GM19438 (cell line): ENCODE data around the gene GNAT3.

Source experiments
- ATAC-seq: cut with Tn5 transposase; IDR thresholded peaks from one replicate; pipeline ENCODE4 v1.9.1; 2021; ENCODE audit warnings: low read depth; ENCODE audit not compliant: unreplicated experiment

The GNAT3 gene

GRCh38 chr7:80511964-80512363 is at the start of gene GNAT3:
GNAT3 (minus strand) TSS chr7:80512064; CDS start chr7:80511926, 138 bp downstream.
- no peak for ATAC-seq

DNA sequence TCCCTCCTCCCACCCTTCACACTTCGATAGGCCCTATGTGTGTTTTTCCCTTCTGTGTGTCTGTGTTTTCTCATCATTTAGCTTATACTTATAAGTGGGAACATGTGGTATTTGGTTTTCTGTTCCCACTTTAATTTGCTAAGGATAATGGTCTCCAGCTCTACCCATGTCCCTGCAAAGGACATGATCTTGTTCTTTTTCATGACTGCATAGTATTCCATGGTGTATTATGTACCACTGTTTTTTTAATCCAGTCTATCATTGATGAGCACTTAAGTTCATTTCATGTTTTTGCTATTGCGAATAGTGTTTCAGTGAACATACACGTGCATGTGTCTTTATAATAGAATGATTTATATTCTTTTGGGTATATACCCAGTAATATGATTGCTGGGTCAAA is 46.3 kb upstream of the GNAT3 start:
- ATAC-seq: no peak

DNA sequence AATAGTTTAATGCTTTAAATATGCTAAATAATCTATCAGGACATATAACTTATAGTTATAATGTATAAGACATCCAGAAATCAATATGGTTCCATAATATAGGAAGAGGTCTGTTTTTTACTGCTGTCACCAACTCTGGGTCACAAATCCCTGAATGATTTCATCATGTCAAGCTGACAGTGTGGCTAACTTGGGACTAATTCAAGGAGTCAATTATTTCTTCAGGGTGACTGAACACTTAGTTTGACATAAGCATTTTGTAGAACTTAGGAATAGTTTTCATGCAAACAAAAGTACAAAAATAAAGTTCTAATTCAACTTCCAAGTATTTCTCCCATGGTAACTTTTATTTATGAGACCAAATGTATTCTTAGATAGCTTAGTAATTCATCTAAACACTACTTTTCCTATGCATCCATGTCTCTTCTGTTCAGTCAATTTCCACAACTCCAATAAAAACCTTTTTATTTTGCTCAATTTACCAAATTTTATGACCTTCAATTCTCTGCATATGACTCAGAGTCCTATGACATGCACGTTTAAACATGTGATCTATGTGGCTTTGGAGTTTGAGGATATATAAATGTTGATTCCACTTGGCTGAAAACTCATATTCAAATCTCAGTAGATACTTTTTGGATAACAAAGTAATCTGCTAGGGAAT is 40.3 kb upstream of the GNAT3 start:
- no peak for ATAC-seq

DNA sequence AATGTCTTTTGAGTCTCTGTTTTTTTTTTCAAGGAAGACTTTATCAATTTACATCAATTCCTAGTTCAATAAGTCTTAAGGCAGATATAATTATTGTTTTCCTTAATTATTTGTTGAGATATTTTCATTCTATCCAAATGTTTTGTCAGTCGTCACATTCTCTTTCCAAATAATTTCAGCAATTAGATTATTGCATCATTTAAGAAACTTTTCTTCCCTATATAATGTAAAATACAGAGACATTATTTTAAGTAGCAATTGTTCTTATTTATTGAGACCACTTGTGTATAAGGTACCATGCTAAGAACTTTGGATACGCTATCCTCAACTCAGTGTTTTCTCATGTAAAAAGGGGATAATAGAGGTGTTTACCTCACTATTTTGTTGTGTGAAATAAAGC is 38.1 kb upstream of the GNAT3 start:
- no peak for ATAC-seq

GRCh38 chr7:80548840-80549530 is 37.1 kb upstream of the GNAT3 start:
- no peak for ATAC-seq

DNA sequence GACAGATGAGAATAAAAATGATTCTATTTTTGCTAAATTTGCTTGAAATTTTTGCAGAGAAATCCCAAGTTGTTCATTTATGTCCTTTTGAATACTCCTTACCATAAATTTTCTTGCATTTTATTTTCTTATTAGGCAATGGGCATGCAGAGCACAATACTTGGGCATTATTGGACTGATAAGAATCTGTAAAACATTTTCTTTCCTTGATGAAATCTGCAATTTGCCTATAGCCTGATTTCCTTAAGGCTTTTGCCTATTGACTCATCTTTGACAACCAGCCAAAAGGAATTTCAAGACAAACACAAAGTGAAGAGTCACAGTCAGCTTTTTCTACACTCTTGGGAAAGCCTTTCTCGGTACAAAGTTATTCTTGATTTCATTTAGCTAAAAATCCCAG is 30.5 kb upstream of the GNAT3 start:
- ATAC-seq: no peak

DNA sequence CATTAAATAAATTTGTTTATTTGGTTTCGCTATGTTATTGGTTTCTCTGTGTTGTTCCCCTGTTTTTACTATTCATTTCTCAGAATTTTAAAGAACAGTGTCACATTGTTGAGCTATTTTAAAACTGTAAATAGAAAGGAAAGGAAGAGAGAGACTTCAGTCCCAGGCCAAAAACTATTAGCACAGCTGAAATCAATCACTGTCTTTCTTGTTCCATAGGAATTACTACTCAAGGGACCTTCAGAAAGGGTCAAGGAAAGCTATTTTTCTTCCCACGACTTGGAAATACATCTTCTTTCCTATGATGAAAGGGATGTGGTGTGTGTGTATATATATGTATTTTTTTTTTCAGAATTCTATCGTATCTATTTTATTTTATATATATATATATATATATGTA is 29.0 kb upstream of the GNAT3 start:
- ATAC-seq: no peak

GRCh38 chr7:80537091-80537490 is 25.2 kb upstream of the GNAT3 start:
- ATAC-seq: no peak

- no peak for ATAC-seq
Observed at GRCh38 chr7:80536426-80536825, 24.6 kb upstream of the GNAT3 start.

DNA sequence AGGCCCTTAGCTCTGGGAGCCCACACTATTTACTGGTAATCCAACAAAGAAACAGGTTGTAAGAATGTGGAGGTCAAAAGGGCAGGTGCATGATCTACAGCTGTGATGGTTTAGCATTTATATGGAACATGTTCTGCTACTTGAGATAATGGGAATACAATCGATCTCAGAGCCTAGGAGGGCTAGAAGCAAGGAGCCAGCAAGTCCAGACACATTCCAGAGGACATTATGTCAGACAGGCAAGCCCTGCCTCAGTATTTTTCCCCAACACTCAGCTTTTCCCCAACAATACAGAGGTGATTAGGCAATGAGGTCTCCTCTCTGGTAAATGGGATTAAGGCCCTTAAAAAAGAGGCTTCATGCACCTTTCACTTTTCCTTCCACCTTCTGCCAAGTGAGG is 21.4 kb upstream of the GNAT3 start:
- no peak for ATAC-seq

GRCh38 chr7:80532153-80532552 is 20.3 kb upstream of the GNAT3 start:
- no peak for ATAC-seq

DNA sequence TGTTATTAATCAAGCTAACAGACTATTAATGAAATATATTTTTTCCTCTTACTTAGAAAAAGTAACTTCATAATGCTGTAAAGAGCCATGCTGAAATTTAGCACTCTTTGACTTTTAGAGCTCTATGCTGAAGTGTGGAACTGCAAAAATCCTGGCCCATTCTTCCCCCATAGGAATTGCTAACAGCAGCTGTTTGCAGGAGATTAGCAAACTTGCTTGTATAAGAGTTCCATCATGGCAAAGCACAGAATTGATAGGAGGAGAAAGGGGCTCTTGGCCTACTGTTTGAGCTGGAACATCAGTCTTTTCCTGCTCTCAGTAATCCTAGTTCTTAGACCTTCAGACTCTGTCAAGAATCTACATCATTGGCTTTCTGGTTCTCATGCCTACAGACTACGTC is 18.3 kb upstream of the GNAT3 start:
- ATAC-seq: no peak

GRCh38 chr7:80529362-80529761 is 17.5 kb upstream of the GNAT3 start:
- ATAC-seq: no peak

DNA sequence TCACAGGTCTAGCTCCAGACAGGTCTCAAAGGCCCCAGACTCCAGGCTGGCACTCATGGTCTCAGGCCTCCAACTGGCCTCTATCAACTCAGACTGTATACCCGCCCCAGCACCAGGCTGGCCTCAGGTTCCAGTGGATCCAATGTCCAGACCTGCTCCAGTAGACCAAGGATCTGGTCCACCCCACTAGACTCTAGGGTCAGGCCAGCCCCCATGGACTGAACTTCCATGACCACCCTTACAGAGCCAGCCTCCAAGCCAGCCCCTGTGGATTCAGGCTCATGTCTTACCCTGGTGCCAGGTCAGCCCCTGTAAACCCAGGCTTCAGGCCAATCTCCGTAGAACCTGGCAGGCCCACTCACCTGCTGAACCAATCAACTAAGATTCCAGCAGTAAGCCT is 16.8 kb upstream of the GNAT3 start:
- no peak for ATAC-seq

DNA sequence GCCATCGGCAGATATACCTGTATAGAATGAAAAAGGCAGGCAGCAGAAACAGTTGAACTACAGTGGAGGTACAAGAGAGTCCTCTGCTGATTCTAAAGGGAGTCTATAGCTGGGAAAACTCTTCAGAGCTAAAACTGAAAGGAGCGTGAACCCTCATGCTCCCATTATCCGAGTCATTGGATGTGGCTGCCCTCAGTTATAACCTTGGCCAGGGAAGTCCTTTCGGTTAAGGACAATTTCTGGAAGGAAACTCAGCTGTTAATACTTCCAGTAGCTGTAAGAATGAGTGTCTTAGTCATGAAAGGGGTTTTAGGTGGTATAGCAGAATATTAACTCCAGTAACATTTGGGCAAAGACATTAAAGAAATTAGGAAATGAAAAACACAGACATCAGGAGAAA is 14.6 kb upstream of the GNAT3 start:
- no peak for ATAC-seq

- no peak for ATAC-seq
Observed at GRCh38 chr7:80524693-80525092, 12.8 kb upstream of the GNAT3 start.

DNA sequence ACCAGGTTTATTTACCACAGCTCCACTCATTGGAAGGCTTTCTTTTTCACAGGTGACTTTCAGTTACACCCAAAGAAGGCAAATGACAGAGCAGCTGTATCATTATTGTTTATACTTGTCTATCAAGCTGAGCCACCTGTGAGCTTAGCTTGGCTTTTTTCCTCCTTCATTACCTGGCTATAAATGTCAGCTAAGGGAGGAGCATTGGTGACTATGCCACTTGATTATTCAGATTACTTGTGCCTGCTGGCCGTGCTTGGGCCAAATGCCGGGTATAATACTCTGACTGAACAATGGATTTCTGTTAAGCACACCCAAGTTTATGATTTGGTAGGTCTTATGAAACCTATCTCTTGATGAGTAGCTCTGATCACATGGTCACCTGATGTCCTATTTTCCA is 9.9 kb upstream of the GNAT3 start:
- no peak for ATAC-seq

DNA sequence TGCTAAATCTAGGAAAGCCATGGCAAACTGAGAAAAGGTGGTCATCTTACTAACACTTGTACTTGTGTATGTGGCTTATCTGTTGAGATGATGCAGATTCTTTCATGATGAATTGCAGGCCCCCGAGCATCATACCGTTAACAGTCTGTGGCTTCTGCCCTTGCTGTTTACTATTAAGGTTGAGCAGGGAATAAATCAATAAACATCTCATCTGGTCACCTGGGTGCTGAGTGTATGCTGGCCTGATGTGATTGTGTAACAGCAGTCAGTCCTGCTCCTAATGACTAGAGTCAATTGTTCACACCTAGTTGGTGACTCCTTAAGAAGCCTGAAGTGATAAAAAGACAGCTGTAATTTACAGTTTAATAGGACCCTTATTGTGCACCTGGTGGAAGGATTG is 8.3 kb upstream of the GNAT3 start:
- ATAC-seq: no peak

- ATAC-seq: no peak
Observed at GRCh38 chr7:80517282-80517747, 5.5 kb upstream of the GNAT3 start.

DNA sequence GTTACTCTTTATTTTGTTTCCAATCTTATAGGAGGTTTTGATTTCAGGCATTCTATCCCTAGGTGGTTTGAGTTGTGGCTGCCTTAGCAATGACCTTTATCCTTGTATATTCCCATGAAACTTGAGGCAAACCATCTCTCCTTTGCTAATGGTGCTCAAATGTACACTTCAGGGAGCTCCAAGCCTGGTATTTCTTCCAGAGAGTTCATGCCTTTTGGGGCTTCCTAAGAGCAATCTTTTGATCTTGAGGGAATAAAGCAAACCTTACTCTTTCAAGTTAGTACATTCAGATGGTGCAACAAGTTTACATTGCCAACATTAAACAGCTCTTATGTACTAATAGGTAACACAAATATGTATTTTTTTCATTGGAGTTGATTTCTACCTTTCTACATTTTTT is 3.4 kb upstream of the GNAT3 start:
- no peak for ATAC-seq

DNA sequence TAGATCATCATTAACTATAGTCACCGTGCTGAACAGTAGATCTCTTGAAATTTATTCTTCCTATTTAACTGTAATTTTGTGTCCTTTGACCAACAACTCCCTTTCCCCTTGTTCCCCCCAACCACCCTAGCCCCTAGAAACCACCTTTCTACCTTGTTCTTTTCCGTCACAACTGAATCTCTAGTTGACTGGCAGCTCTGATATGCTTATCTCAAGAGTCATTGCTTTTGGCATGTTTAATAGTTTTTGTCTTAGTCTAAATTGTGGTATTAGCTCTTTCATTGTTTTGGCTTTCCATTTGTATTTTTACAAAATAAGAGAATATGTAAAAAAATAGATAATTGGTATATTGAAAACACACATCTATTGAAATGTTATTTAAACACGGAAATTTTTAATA is 1.8 kb downstream of the GNAT3 start:
- no peak for ATAC-seq

DNA sequence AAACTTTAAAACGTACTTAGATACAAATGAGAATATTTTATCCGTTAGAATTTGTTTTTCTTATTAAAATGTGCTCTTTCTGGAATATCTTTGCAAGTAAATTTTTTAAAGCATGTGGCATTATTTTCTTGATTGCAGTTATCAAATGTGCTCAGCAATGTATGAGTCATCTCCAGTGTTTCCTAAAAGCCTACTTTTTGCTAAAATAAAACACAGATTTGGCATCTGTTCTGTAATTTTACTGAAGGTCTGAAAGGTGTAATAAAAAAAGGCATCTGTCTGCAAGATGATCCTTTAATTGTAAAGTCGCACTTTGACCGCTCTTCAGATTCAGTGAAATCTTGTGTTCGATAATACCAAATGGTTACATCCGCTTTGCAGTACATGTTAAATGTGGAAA is 3.4 kb downstream of the GNAT3 start:
- ATAC-seq: no peak
